ENCODE measurements around the gene ARID4A. TPM values are rescaled to one million over a fixed set of nuclear protein-coding genes. Genes with fewer than 3 reads are reported as not detected.

ARID4A gene
- total RNA-seq, 1 donor from 2014 or later = 24.9 TPM

- Mint-ChIP-seq H3K4me3 (peak overlapping the region; percentile 46), H3K4me1 (ENCODE audit: unreplicated experiment) (peaks cover 22% of the 10 kb centered on the region), H3K27me3 (no peaks in the 10 kb centered on the region), H3K27ac (peak overlapping the region; percentile 92), H3K9me3 (no peaks in the 10 kb centered on the region), H3K36me3 (peaks cover 26% of the 10 kb centered on the region)
- no peak for TF ChIP-seq CTCF (conservative IDR thresholded peaks at IDR 0.05)
- no peak for DNase-seq (ENCODE audit: extremely low spot score, unreplicated experiment)
Observed at GRCh38 chr14:58280954-58281787, 17.2 kb upstream of the ARID4A start.

GRCh38 chr14:58281969-58282368 is 16.4 kb upstream of the ARID4A start:
- Mint-ChIP-seq H3K27ac (peak overlapping the region; percentile 92), H3K36me3 (peaks cover 26% of the 10 kb centered on the region), H3K9me3 (no peaks in the 10 kb centered on the region), H3K27me3 (no peaks in the 10 kb centered on the region), H3K4me3 (no peak overlapping the region), H3K4me1 (ENCODE audit: unreplicated experiment) (peaks cover 21% of the 10 kb centered on the region)
- TF ChIP-seq CTCF (conservative IDR thresholded peaks at IDR 0.05) = no peak
- DNase-seq (ENCODE audit: extremely low spot score, unreplicated experiment) = no peak

GRCh38 chr14:58282925-58283593 is 15.3 kb upstream of the ARID4A start:
- no peak for TF ChIP-seq CTCF (conservative IDR thresholded peaks at IDR 0.05)
- H3K36me3 Mint-ChIP-seq = peaks cover 33% of the 10 kb centered on the region
- peaks cover 27% of the 10 kb centered on the region for H3K4me1 Mint-ChIP-seq (ENCODE audit: unreplicated experiment)
- no peaks in the 10 kb centered on the region for H3K27me3 Mint-ChIP-seq
- H3K27ac Mint-ChIP-seq = no peak overlapping the region
- H3K4me3 Mint-ChIP-seq = no peak overlapping the region
- H3K9me3 Mint-ChIP-seq = no peaks in the 10 kb centered on the region
- DNase-seq (ENCODE audit: extremely low spot score, unreplicated experiment) = no peak

GRCh38 chr14:58283730-58284129 is 14.6 kb upstream of the ARID4A start:
- H3K4me1 Mint-ChIP-seq (ENCODE audit: unreplicated experiment) = peaks cover 28% of the 10 kb centered on the region
- DNase-seq (ENCODE audit: extremely low spot score, unreplicated experiment) = no peak
- H3K4me3 Mint-ChIP-seq = no peak overlapping the region
- no peak overlapping the region for H3K27ac Mint-ChIP-seq
- no peaks in the 10 kb centered on the region for H3K27me3 Mint-ChIP-seq
- no peak for TF ChIP-seq CTCF (conservative IDR thresholded peaks at IDR 0.05)
- peaks cover 40% of the 10 kb centered on the region for H3K36me3 Mint-ChIP-seq
- H3K9me3 Mint-ChIP-seq = no peaks in the 10 kb centered on the region

- no peak for DNase-seq (ENCODE audit: extremely low spot score, unreplicated experiment)
- no peak for TF ChIP-seq CTCF (conservative IDR thresholded peaks at IDR 0.05)
- no peaks in the 10 kb centered on the region for H3K27me3 Mint-ChIP-seq
- peaks cover 45% of the 10 kb centered on the region for H3K36me3 Mint-ChIP-seq
- H3K4me3 Mint-ChIP-seq = no peak overlapping the region
- H3K9me3 Mint-ChIP-seq = no peaks in the 10 kb centered on the region
- peaks cover 29% of the 10 kb centered on the region for H3K4me1 Mint-ChIP-seq (ENCODE audit: unreplicated experiment)
- H3K27ac Mint-ChIP-seq = no peak overlapping the region
Observed at GRCh38 chr14:58285132-58285531, 13.2 kb upstream of the ARID4A start.

Data from type B pancreatic cell (in vitro differentiated cells).